ENCODE results near the gene GID4. TPM values are rescaled to one million over a fixed set of nuclear protein-coding genes. Genes with fewer than 3 reads are reported as not detected.

GID4 gene
- total RNA-seq, 6 experiments from 2014 or later = 4.8 to 6.1 (median 5.3) TPM

DNA sequence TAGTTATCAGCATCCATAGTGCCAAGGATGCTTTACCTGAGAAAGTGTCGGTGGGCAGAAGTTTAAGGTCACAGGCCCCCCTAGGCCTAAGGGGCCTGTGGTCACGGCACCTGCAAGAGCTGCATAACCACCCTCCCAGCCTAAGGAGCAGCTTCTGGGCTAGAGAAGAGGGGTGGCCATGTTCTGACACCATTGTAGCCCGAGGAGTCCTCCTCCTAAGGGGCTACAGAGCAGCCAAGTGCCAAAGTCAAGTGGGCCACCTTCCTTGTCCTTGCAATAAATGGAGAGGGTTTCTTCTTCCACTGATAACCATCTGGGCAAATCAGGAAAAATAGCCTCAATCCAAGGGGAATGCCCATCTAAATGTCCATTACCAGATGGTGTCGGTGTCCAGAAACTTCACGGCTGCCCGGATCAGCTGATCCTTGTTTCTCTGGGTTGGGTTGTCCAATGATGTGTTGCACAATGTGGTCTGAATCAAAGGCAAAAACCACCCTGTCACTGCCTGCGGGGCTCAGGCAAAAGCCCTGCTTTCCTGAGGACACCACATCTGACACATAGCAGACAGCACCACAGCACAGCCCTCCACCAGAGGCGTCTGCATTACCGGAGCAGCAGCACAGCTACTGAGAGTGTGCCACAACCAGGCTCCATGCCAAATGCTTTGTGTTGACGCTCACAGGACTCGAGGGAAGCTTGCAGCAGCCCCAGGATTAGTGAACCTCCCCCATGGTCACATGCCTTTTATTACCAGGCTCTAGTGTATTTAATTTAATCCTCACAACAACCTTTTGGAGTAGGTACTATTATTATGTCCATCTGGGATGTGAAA is 13.0 kb upstream of the GID4 start:
- peak; percentile 45 to 76 (median 60) for ATAC-seq

DNA sequence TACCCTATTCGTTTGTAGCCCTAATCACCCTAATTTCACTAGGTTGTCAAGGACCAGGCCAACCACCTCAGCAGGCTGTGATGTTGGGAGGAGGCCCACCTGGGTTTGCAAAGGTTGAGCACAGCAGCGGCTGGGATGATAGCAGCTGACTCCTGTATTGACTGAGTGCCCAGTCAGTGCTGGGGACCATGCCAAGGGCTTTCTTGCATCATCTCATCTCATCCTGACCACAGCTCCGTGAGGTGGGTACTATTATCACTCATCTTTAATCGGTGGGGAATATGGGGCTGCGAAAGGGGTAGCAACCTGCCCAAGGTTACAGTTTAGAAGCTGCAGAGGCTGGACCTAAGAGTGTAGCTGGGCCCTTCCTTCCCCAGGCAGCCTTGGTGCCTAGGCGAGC is 11.9 kb upstream of the GID4 start:
- intact Hi-C loops (cut with DNase I) = loop anchor here in 1 of 2 donors (10.0 kb wide), 1 partner anchor 362 kb away; no protein-coding TSS in a partner anchor
- Histone ChIP-seq H3K27me3 (no peaks in the 10 kb centered on the region), H3K4me1 (peaks cover 0 to 17% (median 3%) of the 10 kb centered on the region in 4 donors), H3K36me3 (no peaks in the 10 kb centered on the region), H3K4me3 (no peak overlapping the region), H3K27ac (no peak overlapping the region), H3K9me3 (no peaks in the 10 kb centered on the region)
- WGBS (ENCODE audit: insufficient coverage, low coverage, low lambda C conversion rate, missing lambda C conversion rate) = 37% methylated on average over 2 of the region's 6 CpGs
- DNase-seq (peak; percentile 63 to 85 (median 80)), ATAC-seq (peak; percentile 86 to 93 (median 90))
- TF ChIP-seq POLR2A (IDR thresholded peaks at IDR 0.05) = no peak
- TF ChIP-seq, protein P1, sequence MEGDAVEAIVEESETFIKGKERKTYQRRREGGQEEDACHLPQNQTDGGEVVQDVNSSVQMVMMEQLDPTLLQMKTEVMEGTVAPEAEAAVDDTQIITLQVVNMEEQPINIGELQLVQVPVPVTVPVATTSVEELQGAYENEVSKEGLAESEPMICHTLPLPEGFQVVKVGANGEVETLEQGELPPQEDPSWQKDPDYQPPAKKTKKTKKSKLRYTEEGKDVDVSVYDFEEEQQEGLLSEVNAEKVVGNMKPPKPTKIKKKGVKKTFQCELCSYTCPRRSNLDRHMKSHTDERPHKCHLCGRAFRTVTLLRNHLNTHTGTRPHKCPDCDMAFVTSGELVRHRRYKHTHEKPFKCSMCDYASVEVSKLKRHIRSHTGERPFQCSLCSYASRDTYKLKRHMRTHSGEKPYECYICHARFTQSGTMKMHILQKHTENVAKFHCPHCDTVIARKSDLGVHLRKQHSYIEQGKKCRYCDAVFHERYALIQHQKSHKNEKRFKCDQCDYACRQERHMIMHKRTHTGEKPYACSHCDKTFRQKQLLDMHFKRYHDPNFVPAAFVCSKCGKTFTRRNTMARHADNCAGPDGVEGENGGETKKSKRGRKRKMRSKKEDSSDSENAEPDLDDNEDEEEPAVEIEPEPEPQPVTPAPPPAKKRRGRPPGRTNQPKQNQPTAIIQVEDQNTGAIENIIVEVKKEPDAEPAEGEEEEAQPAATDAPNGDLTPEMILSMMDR (IDR thresholded peaks at IDR 0.05) = no peak

More for the DNA sequence above, 13.0 kb upstream of the GID4 start:
- TF ChIP-seq, protein P1 (IDR thresholded peaks at IDR 0.05) = no peak
- TF ChIP-seq POLR2A (IDR thresholded peaks at IDR 0.05) = no peak
- intact Hi-C loops (cut with DNase I) = loop anchor here in 1 of 2 donors (10.0 kb wide), 1 partner anchor 361 kb away; no protein-coding TSS in a partner anchor
- no peaks in the 10 kb centered on the region for H3K36me3 ChIP-seq
- peaks cover 0 to 17% (median 3%) of the 10 kb centered on the region in 4 donors for H3K4me1 ChIP-seq
- peak in 2 of 3 donors; percentile 55 to 66 for DNase-seq
- H3K9me3 ChIP-seq = no peaks in the 10 kb centered on the region
- H3K27ac ChIP-seq = no peak overlapping the region
- WGBS (ENCODE audit: insufficient coverage, low coverage, low lambda C conversion rate, missing lambda C conversion rate) = 35% methylated on average over 4 of the region's 11 CpGs
- H3K27me3 ChIP-seq = no peaks in the 10 kb centered on the region
- H3K4me3 ChIP-seq = no peak overlapping the region

DNA sequence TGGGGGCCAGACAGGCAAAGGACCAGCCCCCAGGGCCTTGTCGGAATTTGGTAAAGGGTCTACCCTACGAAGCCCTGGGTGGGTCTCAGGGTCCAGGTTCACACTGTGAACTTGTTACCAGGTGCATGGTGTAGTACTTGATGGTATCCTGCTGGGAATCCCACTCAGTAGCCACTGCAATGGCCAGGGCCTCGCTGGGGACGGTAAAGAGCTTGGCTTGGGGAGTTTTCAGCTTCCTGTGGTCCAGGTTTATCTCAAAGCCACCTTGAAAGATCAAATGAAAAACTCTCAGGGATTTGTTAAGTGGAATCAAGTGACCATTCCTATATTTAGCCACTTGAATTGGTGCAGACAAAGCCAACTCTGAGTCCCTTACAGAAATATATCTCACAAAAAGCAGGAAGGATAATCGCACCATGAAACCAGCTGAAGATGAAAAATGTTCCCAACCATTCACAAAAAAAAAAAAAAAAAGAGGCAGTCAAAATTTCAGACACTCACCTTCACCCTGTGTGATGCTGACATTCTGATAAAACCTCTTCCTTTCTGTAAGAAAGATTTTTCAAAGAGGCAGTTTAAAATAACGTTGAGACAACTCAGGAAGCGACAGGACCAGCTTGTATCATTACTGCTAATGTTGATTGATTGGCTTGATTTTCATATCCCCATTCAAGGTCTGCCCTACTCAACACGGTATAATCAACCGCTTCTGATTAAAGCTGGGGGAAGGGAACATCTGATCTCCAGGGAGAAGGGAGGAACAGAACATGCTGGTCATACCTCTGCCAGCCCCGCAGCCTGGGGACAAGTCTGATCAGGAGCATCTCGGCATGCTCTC is 10.9 kb upstream of the GID4 start:
- Histone ChIP-seq H3K9me3 (no peaks in the 10 kb centered on the region), H3K4me1 (peaks cover 0 to 17% (median 3%) of the 10 kb centered on the region in 4 donors), H3K4me3 (no peak overlapping the region), H3K27ac (no peak overlapping the region), H3K36me3 (no peaks in the 10 kb centered on the region), H3K27me3 (no peaks in the 10 kb centered on the region)
- TF ChIP-seq, protein P1 (IDR thresholded peaks at IDR 0.05) = no peak
- no peak for TF ChIP-seq POLR2A (IDR thresholded peaks at IDR 0.05)
- ATAC-seq (no peak), DNase-seq (no peak)
- 91% methylated on average over 7 of the region's 11 CpGs for WGBS (ENCODE audit: insufficient coverage, low coverage, low lambda C conversion rate, missing lambda C conversion rate)
- intact Hi-C loops (cut with DNase I) = loop anchor here in 1 of 2 donors (10.0 kb wide), 1 partner anchor 364 kb away; no protein-coding TSS in a partner anchor

DNA sequence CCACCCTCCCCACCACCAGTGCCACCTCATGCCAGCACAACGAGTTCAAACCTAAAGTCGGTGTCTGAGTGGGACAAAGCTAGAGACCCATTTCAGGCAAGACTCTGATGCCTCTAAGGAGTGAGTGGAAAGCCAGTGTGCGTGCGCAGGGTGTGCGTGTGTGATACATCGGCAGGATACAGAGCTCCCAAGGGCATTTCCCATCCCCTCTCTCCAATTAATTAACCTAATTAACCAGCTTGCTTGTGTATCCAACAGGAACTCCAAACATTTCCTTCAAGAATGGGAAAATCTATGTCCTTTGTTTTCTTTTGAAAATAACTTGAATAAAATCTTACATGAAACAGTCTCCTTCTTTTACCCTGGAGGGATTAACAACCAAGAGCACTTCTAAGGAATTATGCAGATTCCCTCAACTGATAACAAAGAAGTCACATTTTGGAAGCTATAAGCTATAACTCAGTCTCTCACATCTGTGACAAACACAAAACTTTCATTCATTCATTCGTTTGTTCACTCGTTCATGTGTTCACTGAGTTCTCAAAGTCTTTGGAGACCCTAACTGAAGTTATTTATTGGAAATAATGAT is 10.2 kb upstream of the GID4 start:
- H3K9me3 ChIP-seq = no peaks in the 10 kb centered on the region
- DNase-seq (no peak), ATAC-seq (no peak)
- H3K36me3 ChIP-seq = no peaks in the 10 kb centered on the region
- H3K4me3 ChIP-seq = no peak overlapping the region
- no peak overlapping the region for H3K27ac ChIP-seq
- no peak for TF ChIP-seq POLR2A (IDR thresholded peaks at IDR 0.05)
- TF ChIP-seq, protein P1 (IDR thresholded peaks at IDR 0.05) = no peak
- H3K4me1 ChIP-seq = peaks cover 0 to 17% (median 3%) of the 10 kb centered on the region in 4 donors
- intact Hi-C loops (cut with DNase I) = loop anchor here in 1 of 2 donors (10.0 kb wide), 1 partner anchor 364 kb away; no protein-coding TSS in a partner anchor
- H3K27me3 ChIP-seq = no peaks in the 10 kb centered on the region
- WGBS (ENCODE audit: insufficient coverage, low coverage, low lambda C conversion rate, missing lambda C conversion rate) = 97% methylated on average over 7 of the region's 8 CpGs

Data from right lobe of liver (tissue), 6 donors.